HL-60 (cell line): ENCODE measurements around the gene TMEM44.

Experiments
- DNase-seq, 2 experiments: peaks; one replicate each; pipeline ENCODE4 v3.0.0-alpha.2; 2010 to 2020; ENCODE audit warnings: low read depth in 1 of 2, low spot score in 1 of 2
- H3K27ac ChIP-seq: fragments of 250-450 bp; sonication (Bioruptor Pico); replicated peaks from 2 replicates; pipeline ENCODE4 v1.5.1; 2020; ENCODE audit warnings: mild to moderate bottlenecking, moderate library complexity
- H3K27me3 ChIP-seq: fragments of 250-450 bp; sonication (Bioruptor Pico); 2 replicates; pipeline ENCODE4 v1.5.1; 2021; ENCODE audit warnings: mild to moderate bottlenecking, moderate library complexity; ENCODE audit not compliant: insufficient read depth, poor library complexity, severe bottlenecking
- H3K4me3 ChIP-seq: replicated peaks from 2 replicates; pipeline ENCODE4 v1.5.1; 2011; ENCODE audit warnings: mild to moderate bottlenecking, control low read depth, low read length; ENCODE audit not compliant: insufficient read depth
- GABPA ChIP-seq: IDR thresholded peaks from 2 replicates; pipeline ENCODE4 v1.6.1; 2012; ENCODE audit warnings: low read depth
- POLR2AphosphoS5 ChIP-seq: IDR thresholded peaks from 2 replicates; pipeline ENCODE4 v1.6.1; 2012; ENCODE audit warnings: low read depth
- SPI1 ChIP-seq: IDR thresholded peaks from 2 replicates; pipeline ENCODE4 v1.6.1; 2012; ENCODE audit warnings: low read depth, mild to moderate bottlenecking, borderline replicate concordance
- TF ChIP-seq, protein P1 (sequence below): IDR thresholded peaks from 2 replicates; pipeline ENCODE4 v1.6.1; 2012; ENCODE audit warnings: low read depth; ENCODE audit not compliant: insufficient replicate concordance
- TF ChIP-seq, protein P2 (sequence below): IDR thresholded peaks from one replicate; pipeline ENCODE4 v1.5.1; 2011; ENCODE audit warnings: low read length, control low read depth, inconsistent platforms; ENCODE audit not compliant: insufficient read depth

TMEM44 gene

DNA sequence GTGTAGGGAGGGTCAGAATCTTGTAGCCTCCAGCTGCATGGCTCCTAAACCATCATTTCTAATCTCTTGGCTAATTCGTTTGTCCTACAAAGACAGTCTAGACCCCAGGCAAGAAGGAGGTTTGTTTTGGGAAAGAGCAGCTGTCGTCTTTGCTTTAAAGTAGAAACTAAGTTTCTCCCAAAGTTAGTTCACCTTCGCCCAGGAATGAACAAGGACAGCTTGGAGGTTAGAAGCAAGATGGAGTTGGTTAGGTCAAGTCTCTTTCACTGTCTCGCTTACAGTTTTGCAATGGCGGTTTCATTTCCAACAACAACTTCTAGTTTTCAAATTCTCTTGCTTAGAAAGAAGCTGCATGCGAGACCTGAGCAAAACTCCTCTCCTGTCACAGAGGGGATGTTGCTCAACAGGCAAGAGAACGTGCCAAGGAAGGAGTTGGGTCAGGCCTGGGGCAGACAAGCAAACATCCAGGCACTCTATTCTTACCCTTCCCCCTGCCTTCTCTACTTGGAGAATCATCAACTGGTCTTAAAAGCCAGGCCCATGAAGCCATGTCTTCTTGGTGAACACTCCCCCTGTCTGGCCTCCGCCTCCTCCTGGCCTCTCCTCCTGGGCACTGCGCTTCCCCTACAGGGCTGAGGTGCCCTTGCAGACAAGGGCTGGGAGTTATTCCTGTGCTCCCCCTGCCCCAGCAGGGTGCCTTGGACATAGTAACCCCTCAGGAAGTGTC is 57.6 kb downstream of the TMEM44 start:
- DNase-seq, result peak; percentile 66 to 92
- H3K4me3 ChIP-seq, result no peak overlapping the region
- peak overlapping the region; percentile 59 for H3K27ac ChIP-seq
- H3K27me3 ChIP-seq, result no peaks in the 10 kb centered on the region
- TF ChIP-seq SPI1 (no peak), GABPA (no peak), POLR2AphosphoS5 (no peak)
- TF ChIP-seq, protein P1, sequence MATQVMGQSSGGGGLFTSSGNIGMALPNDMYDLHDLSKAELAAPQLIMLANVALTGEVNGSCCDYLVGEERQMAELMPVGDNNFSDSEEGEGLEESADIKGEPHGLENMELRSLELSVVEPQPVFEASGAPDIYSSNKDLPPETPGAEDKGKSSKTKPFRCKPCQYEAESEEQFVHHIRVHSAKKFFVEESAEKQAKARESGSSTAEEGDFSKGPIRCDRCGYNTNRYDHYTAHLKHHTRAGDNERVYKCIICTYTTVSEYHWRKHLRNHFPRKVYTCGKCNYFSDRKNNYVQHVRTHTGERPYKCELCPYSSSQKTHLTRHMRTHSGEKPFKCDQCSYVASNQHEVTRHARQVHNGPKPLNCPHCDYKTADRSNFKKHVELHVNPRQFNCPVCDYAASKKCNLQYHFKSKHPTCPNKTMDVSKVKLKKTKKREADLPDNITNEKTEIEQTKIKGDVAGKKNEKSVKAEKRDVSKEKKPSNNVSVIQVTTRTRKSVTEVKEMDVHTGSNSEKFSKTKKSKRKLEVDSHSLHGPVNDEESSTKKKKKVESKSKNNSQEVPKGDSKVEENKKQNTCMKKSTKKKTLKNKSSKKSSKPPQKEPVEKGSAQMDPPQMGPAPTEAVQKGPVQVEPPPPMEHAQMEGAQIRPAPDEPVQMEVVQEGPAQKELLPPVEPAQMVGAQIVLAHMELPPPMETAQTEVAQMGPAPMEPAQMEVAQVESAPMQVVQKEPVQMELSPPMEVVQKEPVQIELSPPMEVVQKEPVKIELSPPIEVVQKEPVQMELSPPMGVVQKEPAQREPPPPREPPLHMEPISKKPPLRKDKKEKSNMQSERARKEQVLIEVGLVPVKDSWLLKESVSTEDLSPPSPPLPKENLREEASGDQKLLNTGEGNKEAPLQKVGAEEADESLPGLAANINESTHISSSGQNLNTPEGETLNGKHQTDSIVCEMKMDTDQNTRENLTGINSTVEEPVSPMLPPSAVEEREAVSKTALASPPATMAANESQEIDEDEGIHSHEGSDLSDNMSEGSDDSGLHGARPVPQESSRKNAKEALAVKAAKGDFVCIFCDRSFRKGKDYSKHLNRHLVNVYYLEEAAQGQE, result no peak
- TF ChIP-seq, protein P2, sequence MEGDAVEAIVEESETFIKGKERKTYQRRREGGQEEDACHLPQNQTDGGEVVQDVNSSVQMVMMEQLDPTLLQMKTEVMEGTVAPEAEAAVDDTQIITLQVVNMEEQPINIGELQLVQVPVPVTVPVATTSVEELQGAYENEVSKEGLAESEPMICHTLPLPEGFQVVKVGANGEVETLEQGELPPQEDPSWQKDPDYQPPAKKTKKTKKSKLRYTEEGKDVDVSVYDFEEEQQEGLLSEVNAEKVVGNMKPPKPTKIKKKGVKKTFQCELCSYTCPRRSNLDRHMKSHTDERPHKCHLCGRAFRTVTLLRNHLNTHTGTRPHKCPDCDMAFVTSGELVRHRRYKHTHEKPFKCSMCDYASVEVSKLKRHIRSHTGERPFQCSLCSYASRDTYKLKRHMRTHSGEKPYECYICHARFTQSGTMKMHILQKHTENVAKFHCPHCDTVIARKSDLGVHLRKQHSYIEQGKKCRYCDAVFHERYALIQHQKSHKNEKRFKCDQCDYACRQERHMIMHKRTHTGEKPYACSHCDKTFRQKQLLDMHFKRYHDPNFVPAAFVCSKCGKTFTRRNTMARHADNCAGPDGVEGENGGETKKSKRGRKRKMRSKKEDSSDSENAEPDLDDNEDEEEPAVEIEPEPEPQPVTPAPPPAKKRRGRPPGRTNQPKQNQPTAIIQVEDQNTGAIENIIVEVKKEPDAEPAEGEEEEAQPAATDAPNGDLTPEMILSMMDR, result no peak

DNA sequence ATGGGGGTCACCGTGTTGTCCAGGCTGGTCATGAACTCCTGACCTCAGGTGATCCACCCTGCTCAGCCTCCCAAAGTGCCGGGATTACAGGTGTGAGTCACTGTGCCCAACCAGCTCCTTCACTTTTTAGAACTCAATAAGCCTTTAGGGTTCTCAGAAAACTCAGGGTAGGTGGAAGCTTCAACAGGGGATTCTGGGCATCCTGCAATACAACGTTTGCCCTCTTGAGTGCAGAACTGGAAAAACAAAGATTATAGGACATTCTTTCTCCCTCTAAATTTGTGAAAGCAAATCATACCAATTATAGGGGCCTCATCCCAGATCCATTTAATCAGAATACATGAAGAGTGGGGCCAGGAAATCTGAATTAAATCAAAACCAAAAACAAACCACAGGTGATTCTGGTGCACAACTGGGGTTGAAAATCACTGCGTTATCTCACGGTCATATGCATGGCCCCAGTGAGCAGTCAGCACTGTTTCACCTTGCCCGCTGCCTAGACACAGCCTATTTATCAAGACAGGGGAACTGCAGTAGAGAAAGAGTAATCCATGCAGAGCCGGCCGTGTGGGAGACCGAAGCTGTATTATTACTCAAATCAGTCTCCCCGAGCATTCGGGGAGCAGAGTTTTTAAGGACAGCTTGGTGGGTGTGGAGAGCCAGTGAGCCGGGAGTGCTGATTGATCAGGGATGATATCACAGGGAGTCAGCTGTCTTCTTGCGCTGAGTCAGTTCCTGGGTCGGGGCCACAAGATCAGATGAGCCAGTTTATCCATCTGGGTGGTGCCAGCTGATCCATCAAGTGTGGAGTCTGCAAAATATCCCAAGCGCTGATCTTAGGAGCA is 58.4 kb downstream of the TMEM44 start:
- H3K4me3 ChIP-seq, result no peak overlapping the region

More for the DNA sequence above, 58.4 kb downstream of the TMEM44 start:
- no peak for DNase-seq
- TF ChIP-seq GABPA, result no peak
- TF ChIP-seq SPI1, result no peak
- TF ChIP-seq POLR2AphosphoS5, result no peak
- TF ChIP-seq, protein P2, result no peak
- TF ChIP-seq, protein P1, result no peak
- H3K27me3 ChIP-seq, result no peaks in the 10 kb centered on the region
- H3K27ac ChIP-seq, result peak overlapping the region; percentile 59
